AG08395 (cell line): ENCODE results near the gene PAK6.

Source experiments
- DNase-seq: peaks from one replicate; pipeline ENCODE4 v3.0.0; 2012; ENCODE audit warnings: mixed read lengths, low spot score

PAK6 gene

DNA sequence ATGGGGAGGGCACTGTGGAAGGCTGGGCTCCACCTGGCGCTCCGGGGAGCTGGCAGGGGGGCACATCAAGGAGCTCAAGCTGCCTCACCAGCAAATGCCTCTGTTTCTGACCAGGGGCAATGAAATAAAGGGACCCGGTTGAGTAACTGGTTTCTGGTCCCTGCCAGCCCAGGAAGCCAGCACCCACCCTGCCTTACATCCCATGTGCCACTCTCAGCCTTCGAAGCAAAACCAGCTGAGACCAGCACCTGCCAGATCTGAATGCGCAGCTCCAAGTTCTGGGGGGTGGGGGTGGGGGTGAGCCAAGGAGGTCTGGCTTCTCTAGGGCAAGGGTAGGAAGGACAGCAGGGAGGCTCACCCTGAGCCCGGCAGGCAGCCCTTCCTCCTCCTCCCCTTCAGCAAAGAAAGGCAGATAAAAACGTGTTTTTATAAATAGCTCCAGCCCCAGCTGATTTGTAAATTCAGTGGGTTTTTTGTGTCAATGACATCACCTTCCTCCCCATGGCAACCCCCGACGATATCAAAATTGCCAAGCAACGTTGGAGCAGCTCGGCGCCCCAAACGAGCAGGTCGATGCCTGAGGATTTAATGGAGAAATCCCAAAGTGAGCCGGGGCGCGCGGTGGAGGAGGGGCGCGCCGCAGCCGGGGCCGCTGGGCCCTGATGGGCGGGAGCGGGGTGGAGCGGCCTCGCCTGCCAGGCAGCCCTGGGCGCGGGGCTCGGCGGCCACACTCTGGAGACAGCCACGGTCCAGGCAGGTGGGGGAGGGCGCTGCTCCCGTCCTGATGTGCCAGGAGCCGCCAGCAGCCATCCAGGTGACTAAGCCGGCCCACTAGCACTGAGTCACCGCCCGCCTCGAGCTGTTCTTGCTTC, at the start of gene PAK6:
PAK6 (plus strand) TSS at position 532 of the 872 bp plus-strand sequence. CDS start 25,723 bp downstream, outside the sequence.
- DNase-seq = peak; percentile 72

DNA sequence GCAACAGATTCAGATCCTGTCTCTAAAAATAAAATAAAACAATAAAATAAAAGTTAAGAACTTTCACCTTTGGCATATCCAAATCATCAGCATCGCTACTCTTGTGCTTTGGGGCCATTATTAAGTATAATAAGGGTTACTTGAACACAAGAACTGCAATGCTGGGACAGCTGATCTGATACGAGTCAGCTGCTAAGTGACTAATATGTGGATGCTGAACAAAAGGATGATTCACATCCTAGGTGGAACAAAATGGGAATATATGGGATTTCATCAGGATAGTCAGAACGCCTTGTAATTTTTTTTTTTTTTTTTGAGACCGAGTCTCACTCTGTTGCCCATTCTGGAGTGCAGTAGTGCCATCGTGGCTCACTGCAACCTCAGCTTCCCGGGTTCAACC, 48.3 kb upstream of the PAK6 start:
- peak; percentile 33 for DNase-seq

DNA sequence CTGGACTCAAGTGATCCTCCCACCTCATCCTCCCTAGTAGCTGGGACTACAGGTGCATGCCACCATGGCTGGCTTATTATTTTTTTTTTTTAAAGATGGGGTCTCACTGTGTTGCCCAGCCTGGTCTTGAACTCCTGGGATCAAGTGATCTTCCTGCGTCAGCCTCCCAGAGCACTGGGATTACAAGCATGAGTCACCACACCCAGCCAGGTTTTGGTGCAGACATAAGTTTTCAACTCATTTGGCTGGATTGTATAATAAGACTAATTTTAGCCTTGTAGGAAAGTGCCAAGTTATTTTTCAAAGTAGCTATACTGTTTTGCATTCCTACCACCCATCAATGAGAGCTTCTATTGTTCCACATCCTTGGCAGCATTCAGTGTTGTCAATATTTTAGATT, 45.9 kb upstream of the PAK6 start:
- DNase-seq = peak; percentile 51

DNA sequence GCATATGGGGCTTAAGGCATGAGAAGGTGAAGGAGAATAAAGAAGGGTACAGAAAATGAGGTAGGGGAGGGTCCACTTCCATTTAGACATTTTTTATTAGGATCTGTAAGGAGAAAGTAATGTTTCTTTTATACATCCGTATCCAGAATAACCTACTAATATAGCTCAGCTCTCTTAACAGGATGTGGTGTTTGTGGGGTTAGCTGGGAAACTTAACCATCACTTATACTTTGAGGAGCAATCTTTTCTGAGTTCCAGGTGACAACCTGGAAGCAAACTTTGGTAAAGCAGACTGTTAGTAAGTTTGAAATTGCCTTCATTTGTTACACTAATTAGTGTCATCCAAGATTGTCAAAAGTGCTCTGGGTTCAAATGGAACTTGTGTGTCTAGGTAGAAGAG, 41.4 kb upstream of the PAK6 start:
- no peak for DNase-seq

DNA sequence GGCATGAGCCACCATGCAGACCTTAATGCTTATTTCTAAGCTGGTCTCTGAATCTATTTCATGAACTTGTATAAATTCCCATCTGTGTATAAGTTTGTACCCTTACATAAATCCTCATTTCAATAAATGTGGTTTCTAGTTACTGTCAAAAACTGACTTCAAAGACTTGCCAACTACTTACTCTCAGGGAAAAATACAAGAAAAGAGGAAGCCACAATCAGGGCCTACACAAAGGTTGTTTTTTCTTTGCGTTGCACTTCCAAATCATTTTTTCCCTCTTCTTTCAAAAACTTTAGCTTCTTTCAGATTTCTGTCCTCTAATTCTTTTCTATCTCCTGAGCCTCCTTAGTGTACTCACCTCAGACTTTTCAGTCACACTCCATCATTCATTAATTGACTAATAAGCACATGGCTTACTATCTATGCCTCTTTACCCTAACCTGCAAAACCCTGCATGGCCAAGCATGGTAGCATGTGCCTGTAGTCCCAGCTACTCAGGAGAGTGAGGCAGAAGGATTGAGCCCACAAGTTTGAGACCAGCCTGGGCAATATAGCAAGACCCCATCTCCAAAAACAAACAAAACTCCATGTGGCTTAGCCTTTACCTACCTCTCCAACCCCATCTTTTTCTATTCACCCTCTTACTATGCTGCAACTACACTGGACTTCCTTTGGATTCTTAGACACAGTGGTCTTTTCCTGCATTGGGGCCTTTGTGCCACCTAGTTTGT, 40.3 kb upstream of the PAK6 start:
- DNase-seq = no peak

DNA sequence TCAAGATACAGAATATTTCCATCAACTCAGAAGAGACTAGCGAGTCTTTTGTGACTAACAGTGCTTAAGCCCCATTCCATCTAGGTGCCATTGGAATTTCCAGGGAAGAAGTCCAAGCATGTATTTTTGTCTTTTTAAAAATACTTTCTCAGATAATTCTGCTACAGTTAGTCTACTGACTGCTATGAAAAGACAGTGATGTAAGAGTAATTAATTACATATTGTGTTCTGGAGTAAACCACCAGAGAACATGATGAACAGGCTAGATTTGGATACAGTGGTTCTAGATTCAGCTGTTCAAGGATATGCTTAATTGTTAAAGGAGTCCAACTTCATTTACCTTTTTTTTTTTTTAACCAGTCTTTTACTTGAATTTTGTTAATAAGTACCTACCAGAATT, 34.8 kb upstream of the PAK6 start:
- no peak for DNase-seq

DNA sequence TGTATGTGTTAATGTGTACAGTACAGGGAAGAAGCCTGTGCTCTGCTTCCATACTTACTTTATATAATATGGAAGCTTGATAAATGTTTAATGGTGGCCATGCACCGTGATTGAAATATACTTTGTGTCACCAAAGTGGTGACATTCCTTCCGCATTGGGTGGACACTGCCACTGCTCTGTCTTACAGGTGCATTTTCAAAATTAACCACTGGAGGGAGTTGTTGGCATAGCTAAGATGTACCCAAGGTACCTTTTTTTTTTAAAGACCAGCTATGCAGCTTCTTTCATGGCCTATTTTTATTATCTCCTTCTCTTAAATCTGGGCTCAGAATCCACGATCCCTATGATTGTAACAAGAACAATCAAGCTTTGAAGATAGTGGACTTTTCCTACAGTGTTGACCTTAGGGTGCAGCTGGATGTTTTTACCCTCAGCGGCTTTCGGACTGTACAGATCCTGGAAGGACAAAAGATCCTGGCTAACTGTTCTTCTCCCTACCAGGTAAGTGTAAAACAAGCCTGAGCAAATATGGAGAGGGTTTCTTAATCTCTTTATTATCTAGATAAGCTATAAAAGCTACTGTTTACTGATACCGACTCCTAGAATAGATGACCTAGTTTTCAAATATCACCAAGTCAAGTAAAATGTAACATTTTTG, 21.6 kb upstream of the PAK6 start:
- DNase-seq = peak; percentile 76

DNA sequence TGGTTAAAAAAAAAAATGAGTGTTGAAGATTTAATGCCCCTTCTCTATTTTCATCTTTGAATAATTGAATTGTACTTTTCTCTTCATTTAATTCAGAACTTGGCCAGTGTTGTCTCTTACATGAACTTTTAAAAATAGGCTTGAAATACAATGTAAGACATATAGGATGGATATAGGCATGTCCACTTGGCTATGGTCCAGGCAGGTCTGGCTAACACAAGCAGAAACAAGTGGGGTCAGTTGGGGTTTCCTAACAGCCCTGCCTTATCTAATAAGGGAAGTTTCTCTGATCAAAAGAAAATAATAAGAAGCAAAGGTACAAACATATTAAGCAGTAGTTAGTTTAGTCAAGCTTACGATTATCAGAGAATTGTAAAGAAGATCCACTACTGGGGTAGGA, 19.1 kb upstream of the PAK6 start:
- DNase-seq = no peak

DNA sequence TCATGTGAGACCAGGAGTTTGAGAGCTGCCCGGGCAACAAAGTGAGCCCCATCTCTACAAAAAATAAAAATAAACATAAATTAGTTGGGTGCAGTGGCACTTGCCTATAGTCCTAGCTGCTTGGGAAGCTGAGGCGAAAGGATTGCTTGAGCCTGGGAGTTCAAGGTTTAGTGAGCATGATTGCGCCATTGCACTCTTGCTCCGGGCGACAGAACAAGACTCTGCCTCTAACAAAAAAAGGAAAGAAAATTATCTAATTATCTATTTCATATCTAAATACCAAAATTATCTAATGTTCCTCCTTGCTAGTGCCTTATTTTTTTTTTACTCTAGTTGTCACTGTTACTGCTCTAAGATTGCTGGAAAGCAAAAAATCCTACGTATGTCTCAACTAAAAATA, 16.7 kb upstream of the PAK6 start:
- DNase-seq = no peak

DNA sequence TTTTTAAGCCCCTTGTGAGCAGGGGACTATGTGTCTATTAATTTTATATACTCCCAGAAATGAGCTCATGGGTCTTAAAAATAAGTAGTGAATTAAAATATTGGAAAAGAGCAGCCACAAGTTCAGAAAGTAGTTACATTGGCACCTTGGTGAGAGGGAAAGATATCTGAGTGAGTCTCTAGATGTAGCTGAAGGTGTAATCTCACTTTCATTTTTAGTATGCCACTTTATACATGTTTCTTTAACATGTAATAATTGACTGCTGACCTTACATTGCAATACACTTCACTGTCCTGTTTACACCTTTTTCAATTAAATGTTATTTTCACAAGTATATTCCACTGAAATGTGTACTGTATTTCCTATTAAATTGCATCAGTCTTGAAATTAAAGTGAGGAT, 12.1 kb upstream of the PAK6 start:
- no peak for DNase-seq

DNA sequence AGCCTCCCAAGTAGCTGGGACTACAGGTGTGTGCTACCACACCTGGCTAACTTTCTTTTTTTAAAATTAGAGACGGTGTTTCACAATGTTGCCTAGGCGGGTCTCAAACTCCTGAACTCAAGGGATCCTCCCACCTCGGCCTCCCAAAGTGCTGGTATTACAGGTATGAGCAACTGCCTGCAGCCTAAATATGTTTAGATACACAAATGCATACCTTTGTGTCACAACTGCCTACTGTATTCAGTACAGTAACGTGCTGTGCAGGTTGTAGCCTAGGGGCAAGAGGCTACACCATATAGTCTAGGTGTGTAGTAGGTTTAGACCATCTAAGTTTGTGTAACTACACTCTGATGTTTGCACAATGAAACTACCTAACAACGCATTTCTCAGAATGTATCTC, 9.5 kb upstream of the PAK6 start:
- DNase-seq = no peak

DNA sequence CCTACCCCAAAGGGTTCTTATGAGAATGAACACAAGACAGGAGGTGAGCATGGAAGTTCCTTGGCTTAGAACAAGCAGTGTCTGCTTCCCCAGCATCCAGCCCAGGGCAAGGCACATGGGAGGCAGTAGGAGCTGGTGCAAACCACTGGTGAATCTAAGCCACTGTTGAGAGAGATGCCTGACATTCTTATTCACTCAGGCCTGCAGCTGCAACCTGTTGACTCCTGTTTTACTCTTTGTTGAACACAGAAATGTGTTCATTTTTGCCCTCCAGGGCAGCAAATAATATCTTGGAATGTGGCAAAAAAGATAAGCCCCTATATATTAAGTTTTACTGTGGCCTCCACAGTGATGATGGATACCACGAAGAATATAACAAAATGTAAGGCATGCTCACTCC, 8.9 kb upstream of the PAK6 start:
- no peak for DNase-seq

DNA sequence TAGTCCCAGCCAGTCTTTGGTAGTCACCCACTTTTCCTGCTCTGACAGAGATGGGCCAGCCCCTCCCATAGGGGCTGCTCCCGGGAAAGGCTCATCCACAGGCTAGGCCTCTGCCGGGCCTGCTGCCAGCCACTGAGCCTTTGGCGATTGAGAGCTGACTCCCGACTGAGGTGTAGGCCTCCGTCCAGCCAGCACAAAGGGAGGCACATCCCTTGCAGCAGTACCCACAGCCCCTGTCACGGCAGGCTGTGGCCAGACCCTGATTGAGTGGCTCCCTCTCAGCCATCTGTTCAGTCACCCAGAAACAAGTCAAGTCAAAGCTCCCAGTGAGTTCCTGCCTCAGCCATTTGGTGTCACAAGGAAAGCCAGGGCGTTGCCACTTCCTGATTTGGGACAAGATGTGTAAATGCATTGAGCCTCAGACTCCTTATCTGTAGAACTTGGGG, 6.2 kb upstream of the PAK6 start:
- DNase-seq = no peak

DNA sequence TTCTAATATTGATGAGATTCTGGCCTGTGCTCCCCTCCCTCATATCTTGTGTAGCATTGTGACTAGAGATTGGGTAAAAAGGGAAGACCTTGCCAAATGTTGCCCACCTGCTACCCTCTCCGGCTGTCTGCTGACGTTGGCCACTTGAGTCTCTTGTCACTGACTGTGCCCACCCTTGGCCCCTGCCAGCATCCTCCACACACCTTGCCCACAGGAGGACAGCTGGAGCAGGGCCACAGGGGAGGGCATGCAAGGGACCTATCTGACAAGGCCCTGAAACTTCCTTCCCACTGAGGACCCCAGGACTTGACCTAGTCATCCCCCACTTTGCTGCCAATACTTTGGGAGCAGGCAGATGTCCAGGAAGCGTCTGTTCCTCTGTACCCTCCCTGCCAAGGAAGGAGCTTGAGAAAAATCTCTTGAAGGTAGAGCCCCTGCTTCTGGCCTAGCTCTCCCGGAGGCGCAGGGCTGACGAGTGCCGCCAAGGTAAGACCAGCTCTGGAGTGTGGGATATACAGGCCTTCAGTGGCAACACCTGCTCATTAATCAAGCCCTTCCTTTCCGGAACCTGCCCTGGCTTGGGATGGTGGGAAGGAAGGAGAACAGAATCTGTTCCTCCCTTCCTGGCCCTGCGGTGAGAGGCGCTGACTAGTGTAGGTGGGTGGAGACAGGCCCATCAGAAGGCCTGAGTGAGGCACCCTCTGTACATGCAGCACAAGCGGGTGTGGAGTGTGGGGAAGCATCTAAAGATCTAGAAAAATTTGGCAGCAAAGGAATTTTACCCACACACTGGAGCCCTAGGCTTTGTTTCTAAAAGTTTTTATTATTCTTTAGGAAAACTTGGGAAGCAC, 4.9 kb upstream of the PAK6 start:
- DNase-seq = no peak

DNA sequence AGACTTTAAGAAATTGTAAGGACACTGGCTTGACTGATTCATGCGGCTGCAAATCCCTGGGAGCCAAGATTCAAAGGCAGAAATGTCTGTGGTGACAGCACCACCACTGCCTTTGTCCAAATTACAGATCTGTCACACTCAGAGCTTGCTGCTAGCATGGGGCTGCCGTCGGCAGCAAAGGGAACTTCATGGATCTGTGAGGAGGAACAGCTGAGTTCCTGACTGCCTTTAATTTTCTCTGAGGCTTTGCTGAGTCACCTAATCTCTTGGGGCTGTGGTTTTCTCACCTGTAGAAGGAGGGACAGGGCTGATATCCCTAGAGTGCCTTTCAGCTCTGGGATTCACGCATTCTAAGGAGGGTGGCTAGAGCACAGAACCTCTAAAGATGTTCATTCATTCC, 4.1 kb upstream of the PAK6 start:
- DNase-seq = no peak

DNA sequence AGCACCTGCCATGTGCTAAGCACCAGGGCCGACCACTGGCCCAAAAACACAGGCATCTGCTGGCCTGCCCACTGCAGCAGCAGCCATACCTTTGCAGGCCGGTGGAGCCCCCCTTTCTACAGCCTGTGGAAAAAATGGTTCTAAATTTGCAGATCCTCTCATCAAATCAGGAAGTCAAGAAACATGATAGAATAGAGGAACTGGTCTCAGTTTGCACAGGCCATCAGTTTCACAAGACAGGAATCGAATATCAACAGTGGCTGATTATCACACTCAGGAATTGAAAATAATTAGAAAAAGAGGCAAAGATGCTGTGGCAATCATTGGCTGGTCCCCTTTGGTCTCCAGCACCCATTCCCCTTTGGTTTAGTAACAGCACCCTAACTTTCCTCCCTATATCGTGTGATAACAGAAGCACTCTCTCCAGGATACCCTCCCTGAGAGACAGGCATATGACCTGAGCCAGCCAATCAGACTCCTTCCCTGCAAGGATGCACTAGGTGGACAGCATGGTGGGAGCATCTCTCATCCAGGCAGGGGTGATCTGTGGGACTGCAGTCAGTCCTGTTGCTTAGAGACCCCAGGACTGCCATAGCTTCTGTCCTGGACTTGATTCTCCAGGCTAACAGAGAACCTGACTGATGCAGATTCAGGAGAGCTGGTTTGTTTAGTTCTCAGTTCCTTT, 3.5 kb upstream of the PAK6 start:
- DNase-seq = no peak

DNA sequence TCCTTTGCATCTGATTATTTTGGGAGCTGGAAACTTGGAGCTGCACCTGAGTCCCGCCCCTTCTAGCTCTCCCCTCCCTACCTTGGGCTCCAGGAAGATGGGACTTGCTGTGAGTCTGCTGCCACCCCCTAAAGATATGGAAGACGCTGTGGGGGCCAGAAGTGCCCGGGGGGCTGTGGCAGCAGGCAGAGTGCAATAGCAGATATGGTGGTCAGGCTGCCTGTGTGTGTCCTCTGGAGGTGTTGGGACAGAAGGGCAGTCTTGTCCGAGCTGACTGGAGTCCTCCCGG, 485 bp downstream of the PAK6 start:
- DNase-seq = no peak

DNA sequence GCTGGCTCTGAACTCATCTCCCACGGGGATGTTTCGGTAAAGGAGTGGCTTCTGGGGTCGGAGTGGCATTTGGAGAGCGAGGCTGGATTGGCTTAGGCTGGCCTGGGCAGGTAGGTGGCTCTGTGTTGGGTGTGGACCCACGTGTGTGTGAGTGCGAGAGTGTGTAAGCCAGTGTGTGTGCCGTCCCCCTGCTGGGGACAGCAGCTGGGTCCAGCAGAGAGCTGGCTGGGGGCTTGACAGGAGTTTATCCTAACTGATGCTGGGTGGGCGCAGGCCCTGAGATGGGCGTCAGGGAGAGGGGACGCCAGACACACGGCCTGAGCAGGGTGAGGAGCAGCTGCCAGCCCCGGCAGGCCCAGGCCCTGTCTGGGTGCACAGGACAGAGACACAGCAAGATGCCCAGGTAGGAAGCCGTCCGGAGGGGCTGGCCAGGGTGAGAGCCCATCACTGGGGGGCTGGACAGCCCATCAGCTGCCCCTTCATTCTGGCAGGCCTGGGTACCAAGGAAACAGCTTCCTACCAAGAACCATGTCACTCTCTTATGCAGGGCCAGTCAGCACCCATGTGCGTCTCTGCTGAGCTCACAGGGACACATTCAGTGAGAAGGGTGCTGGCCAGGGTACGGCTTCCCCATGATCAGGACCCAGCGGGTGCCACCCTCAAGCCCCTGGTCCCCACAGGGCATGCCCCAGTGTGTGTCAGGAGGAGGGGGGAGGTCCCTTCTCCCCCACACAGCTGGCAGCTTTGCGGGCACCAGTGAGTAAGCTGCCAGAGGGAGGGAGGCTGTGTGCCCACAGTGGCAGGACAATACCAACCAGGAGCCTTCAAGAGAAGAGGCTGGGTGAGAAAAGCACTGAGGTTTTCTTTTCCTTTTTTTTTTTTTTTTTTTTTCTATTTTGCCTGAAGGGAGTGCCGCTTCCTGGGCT, 1.1 kb downstream of the PAK6 start:
- no peak for DNase-seq

DNA sequence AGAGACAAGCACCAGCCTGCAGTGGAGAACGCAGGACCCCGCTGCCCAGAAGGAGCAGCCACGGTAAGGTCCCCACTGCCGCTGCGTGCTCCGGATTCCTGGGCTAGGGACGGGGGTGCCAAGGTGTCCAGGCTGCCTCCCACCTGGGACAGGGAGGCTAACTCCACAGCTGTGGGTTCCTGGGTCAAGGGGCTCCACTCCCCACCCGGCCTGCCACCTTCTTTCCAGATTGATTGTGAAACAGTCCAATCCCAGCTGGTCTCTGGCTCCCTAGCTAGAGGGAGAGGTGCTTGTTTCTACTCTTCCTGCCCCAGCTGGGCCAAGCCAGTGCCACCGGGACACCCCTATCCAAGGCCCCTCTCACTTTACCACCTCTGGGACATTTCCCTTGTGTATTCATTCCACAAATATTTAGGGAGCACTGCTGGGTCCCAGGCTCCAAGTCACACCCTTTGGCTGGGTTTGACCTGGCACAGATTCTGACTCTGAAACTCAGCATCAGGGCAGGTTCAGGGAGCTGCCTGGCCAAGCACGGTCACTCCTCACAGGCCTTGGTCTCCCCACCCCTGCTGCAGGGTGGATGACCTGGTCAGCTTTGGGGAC, 1.9 kb downstream of the PAK6 start:
- no peak for DNase-seq
